Muscle of leg (tissue), 11 donors: ENCODE measurements around the gene ARSG. TPM values are rescaled to one million over a fixed set of nuclear protein-coding genes. Genes with fewer than 3 reads are reported as not detected.

Experiments
- DNase-seq: peaks from one replicate; pipeline ENCODE4 v3.0.0; 2013
- H3K27ac ChIP-seq: one replicate; pipeline ENCODE4 v1.5.1; 2013; ENCODE audit warnings: mild to moderate bottlenecking, low read length, control low read depth
- H3K27me3 ChIP-seq: one replicate; pipeline ENCODE4 v1.6.1; 2013; ENCODE audit warnings: low read length; ENCODE audit not compliant: control insufficient read depth, insufficient read depth
- H3K36me3 ChIP-seq: one replicate; pipeline ENCODE4 v1.6.1; 2013; ENCODE audit warnings: low read length; ENCODE audit not compliant: control insufficient read depth, insufficient read depth
- H3K4me1 ChIP-seq: one replicate; pipeline ENCODE4 v1.6.1; 2013; ENCODE audit warnings: low read length; ENCODE audit not compliant: control insufficient read depth, insufficient read depth
- H3K4me3 ChIP-seq: one replicate; pipeline ENCODE4 v1.5.1; 2013; ENCODE audit warnings: low read length, control low read depth
- H3K9me3 ChIP-seq: replicated peaks from 2 replicates; pipeline ENCODE4 v1.6.1; 2013; ENCODE audit warnings: low read depth, low read length; ENCODE audit not compliant: control insufficient read depth
- WGBS: methylation state at CpG from one replicate; pipeline ENCODE4 v1.1.5; 2013; ENCODE audit warnings: missing lambda C conversion rate; ENCODE audit not compliant: insufficient coverage; 5-methylcytosine and 5-hydroxymethylcytosine counted together
- polyA plus RNA-seq, 8 donors: library from polyadenylated mRNA; unstranded; fragments of 120-200 nt; gene quantifications; one replicate each; pipeline versions ENCODE4 v1.2.1 to v1.2.3, GENCODE V29; 2013; ENCODE audit warnings: inconsistent platforms in 1 of 8, low replicate concordance in 1 of 8; ENCODE audit not compliant: insufficient read length in 8 of 8, insufficient read depth in 1 of 8
- total RNA-seq: library from RNA; stranded (reverse); fragments of 120-200 nt; gene quantifications from one replicate; pipeline ENCODE4 v1.2.4, GENCODE V29; 2013

The ARSG gene
- total and polyA plus RNA-seq, 9 donors, result 2.2 to 3.7 (median 2.9) TPM

- Histone ChIP-seq H3K4me1 (peaks cover 17% of the 10 kb centered on the region), H3K36me3 (no peaks in the 10 kb centered on the region), H3K4me3 (no peak overlapping the region), H3K27me3 (peaks cover 58% of the 10 kb centered on the region), H3K9me3 (no peaks in the 10 kb centered on the region), H3K27ac (no peak overlapping the region)
- WGBS, result 91% methylated on average over 2 of the region's 6 CpGs
- no peak for DNase-seq
Observed at GRCh38 chr17:68293490-68294195, 2.3 kb downstream of the ARSG start.

GRCh38 chr17:68294196-68294555, 2.9 kb downstream of the ARSG start:
- WGBS, result 40% methylated on average over 2 of the region's 3 CpGs
- peaks cover 54% of the 10 kb centered on the region for H3K27me3 ChIP-seq

GRCh38 chr17:68294617-68295016, 3.3 kb downstream of the ARSG start:
- H3K4me1 ChIP-seq, result peaks cover 17% of the 10 kb centered on the region
- H3K36me3 ChIP-seq, result no peaks in the 10 kb centered on the region
- H3K27me3 ChIP-seq, result peaks cover 50% of the 10 kb centered on the region
- H3K27ac ChIP-seq, result no peak overlapping the region
- H3K4me3 ChIP-seq, result no peak overlapping the region
- no peaks in the 10 kb centered on the region for H3K9me3 ChIP-seq
- DNase-seq, result no peak
- 71% methylated on average over 1 of the region's 4 CpGs for WGBS

More at GRCh38 chr17:68294196-68294555, 2.9 kb downstream of the ARSG start:
- peaks cover 17% of the 10 kb centered on the region for H3K4me1 ChIP-seq
- no peak overlapping the region for H3K27ac ChIP-seq
- no peaks in the 10 kb centered on the region for H3K9me3 ChIP-seq
- no peak overlapping the region for H3K4me3 ChIP-seq
- H3K36me3 ChIP-seq, result no peaks in the 10 kb centered on the region
- DNase-seq, result no peak

DNA sequence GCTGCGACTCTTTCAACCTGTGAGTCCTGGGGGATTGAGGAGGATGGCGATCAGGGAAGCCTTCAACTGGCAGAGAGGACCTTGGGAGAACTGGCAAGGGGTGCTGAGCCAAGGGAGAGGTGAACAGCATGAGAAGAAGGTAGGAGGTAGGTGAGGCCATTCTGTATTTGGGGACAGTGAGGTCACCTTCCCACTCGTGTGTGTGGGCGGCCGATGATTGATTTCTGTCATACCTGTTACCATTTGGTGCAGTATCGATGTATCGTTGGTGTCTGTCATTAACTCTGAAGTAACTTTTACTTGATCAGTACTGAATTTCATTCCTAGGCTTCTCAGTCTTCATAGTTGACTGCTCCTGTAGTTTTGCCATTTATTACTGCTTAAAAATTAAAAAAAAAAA, 3.8 kb downstream of the ARSG start:
- Histone ChIP-seq H3K9me3 (no peaks in the 10 kb centered on the region), H3K27ac (no peak overlapping the region), H3K4me3 (no peak overlapping the region), H3K36me3 (no peaks in the 10 kb centered on the region), H3K27me3 (peaks cover 47% of the 10 kb centered on the region), H3K4me1 (peaks cover 17% of the 10 kb centered on the region)
- DNase-seq, result no peak
- WGBS, result 83% methylated on average over 5 of the region's 7 CpGs

- Histone ChIP-seq H3K27ac (no peak overlapping the region), H3K36me3 (no peaks in the 10 kb centered on the region), H3K4me3 (no peak overlapping the region), H3K4me1 (peaks cover 10% of the 10 kb centered on the region), H3K27me3 (peaks cover 37% of the 10 kb centered on the region), H3K9me3 (no peaks in the 10 kb centered on the region)
- DNase-seq, result no peak
- 83% methylated on average over 9 of the region's 18 CpGs for WGBS
Observed at GRCh38 chr17:68296217-68297191, 5.2 kb downstream of the ARSG start.

DNA sequence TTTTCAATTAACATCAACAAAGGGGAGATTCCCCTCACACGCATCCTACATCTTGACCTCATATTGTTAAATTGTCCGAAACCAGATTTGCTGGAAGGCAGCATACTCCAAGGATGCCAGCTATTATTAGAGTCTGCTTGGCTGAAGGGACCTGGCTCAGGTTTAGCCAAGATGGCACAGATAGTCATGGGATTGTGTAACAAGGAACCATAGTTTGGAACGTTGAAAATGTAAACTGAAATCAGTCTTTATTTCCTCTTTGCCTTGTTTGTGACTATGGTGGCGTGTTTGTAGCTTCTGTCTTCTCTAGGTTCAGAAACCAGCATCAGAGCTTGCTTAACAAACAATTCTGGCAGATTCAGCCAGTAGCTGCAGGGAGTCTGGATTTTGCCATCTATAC, 5.9 kb downstream of the ARSG start:
- H3K27ac ChIP-seq, result no peak overlapping the region
- no peak overlapping the region for H3K4me3 ChIP-seq
- 57% methylated on average over 1 of the region's 4 CpGs for WGBS
- peaks cover 11% of the 10 kb centered on the region for H3K4me1 ChIP-seq
- peaks cover 33% of the 10 kb centered on the region for H3K27me3 ChIP-seq
- no peaks in the 10 kb centered on the region for H3K9me3 ChIP-seq
- no peaks in the 10 kb centered on the region for H3K36me3 ChIP-seq
- DNase-seq, result no peak

DNA sequence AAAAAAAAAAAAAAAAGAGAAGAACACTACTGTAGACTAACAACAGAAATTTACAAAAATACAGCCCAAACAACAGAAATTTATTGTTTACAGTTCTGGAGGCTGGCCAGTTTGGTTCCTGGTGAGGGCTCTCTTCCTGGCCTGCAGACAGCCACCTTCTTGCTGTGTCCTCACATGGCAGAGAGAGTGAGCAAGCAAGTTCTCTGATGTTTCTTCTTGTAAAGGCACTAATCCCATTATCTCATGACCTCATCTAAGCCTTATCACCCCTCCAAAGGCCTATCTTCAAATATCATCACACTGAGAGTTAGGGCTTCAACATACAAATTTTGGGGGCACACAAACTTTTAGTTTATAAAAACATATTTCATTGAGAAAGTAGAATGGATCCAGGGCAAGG, 7.3 kb downstream of the ARSG start:
- Histone ChIP-seq H3K27me3 (peaks cover 24% of the 10 kb centered on the region), H3K36me3 (no peaks in the 10 kb centered on the region), H3K4me3 (no peak overlapping the region), H3K4me1 (peaks cover 6% of the 10 kb centered on the region), H3K27ac (no peak overlapping the region), H3K9me3 (no peaks in the 10 kb centered on the region)
- no peak for DNase-seq

- H3K9me3 ChIP-seq, result no peaks in the 10 kb centered on the region
- peaks cover 12% of the 10 kb centered on the region for H3K27me3 ChIP-seq
- 100% methylated on average over 2 of the region's 3 CpGs for WGBS
- no peak overlapping the region for H3K27ac ChIP-seq
- no peaks in the 10 kb centered on the region for H3K36me3 ChIP-seq
- H3K4me3 ChIP-seq, result no peak overlapping the region
- peaks cover 6% of the 10 kb centered on the region for H3K4me1 ChIP-seq
- DNase-seq, result no peak
Observed at GRCh38 chr17:68299817-68300216, 8.5 kb downstream of the ARSG start.

DNA sequence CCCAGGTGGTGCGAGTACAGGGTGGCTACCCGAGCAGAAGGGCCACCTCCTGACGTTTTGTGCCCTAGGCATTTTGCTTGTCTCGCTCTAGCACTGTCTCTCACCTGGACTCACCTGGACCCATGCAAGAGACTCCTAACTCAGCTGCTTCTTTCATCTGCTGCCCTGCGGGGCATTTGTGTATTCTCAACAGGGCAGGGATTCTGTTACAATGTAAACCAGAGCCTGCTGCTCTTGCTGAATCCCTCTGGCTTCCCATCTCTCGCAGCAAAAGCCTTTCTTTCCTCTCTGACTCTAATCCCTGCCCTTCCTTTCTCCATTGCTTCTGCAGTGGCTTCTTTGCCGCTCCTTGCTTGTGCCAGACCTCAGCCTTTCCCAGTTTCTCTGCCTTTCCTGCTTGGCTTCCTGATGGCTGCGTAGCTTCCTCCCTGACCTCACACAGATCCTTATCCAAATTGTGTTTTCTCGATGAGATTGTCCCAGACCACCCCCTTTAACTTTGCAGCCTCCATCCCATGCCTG, 10.2 kb downstream of the ARSG start:
- no peak for DNase-seq
- Histone ChIP-seq H3K27me3 (peaks cover 2% of the 10 kb centered on the region), H3K9me3 (no peaks in the 10 kb centered on the region), H3K4me1 (peaks cover 6% of the 10 kb centered on the region), H3K4me3 (no peak overlapping the region), H3K27ac (no peak overlapping the region), H3K36me3 (no peaks in the 10 kb centered on the region)
- 62% methylated on average over 9 of the region's 9 CpGs for WGBS

- no peak for DNase-seq
- Histone ChIP-seq H3K4me1 (peaks cover 6% of the 10 kb centered on the region), H3K9me3 (no peaks in the 10 kb centered on the region), H3K4me3 (no peak overlapping the region), H3K27me3 (peaks cover 2% of the 10 kb centered on the region), H3K36me3 (no peaks in the 10 kb centered on the region), H3K27ac (no peak overlapping the region)
- WGBS, result 48% methylated on average over 6 of the region's 10 CpGs
Observed at GRCh38 chr17:68302066-68302564, 10.8 kb downstream of the ARSG start.
